ENCODE results near the gene SIRPB2.

Gene SIRPB2

DNA sequence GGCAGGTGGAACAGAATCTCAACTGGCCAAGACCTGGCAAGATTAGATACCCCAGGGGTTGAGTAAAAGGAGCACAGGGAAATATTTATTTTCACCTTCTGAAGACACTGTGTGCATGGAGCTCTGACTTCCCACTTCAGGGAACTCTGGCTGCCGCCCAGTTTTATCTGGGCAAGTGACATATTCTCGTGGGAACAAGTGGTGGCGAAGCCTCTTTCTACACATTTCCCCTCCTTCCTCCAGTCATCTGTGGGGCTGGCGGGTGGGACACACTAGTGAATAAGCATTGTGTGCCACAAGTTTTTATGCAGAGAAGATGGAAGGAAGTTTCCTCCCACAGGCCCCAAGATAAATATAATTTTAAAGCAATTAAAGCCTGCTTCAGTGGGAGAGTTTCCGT lies 48.1 kb downstream of the SIRPB2 start:
- TF ChIP-seq, protein P1, sequence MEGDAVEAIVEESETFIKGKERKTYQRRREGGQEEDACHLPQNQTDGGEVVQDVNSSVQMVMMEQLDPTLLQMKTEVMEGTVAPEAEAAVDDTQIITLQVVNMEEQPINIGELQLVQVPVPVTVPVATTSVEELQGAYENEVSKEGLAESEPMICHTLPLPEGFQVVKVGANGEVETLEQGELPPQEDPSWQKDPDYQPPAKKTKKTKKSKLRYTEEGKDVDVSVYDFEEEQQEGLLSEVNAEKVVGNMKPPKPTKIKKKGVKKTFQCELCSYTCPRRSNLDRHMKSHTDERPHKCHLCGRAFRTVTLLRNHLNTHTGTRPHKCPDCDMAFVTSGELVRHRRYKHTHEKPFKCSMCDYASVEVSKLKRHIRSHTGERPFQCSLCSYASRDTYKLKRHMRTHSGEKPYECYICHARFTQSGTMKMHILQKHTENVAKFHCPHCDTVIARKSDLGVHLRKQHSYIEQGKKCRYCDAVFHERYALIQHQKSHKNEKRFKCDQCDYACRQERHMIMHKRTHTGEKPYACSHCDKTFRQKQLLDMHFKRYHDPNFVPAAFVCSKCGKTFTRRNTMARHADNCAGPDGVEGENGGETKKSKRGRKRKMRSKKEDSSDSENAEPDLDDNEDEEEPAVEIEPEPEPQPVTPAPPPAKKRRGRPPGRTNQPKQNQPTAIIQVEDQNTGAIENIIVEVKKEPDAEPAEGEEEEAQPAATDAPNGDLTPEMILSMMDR (IDR thresholded peaks at IDR 0.05; ENCODE audit: unreplicated experiment in 3 of 3) = no peak
- Mint-ChIP-seq H3K9me3 (no peaks in the 10 kb centered on the region), H3K4me3 (no peak overlapping the region), H3K27ac (no peak overlapping the region), H3K36me3 (ENCODE audit: low read depth) (peaks cover 59% of the 10 kb centered on the region), H3K4me1 (peaks cover 21% of the 10 kb centered on the region), H3K27me3 (ENCODE audit: low read depth) (no peaks in the 10 kb centered on the region)

DNA sequence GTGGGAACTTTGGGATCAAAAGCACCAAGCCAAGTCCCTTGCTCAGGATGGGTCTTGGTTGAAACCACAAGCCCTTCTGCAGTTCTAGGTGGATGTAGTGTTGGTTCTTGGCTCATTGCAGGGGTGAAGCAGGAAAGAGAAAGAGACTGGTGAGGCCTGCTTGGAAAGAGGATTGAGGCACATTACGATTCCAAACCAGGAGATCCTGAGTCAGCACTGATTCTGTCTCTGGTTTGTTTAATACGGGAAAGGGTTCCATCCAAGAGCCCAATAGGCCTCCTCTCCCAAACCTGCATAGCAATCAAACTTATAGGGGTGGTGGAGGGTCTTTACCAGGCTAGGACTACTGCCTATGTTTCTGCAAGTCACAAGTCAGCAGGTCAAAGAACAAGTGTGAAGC lies 48.9 kb downstream of the SIRPB2 start:
- peaks cover 52% of the 10 kb centered on the region for H3K36me3 Mint-ChIP-seq (ENCODE audit: low read depth)
- H3K4me1 Mint-ChIP-seq = peaks cover 14% of the 10 kb centered on the region
- H3K27me3 Mint-ChIP-seq (ENCODE audit: low read depth) = no peaks in the 10 kb centered on the region
- H3K4me3 Mint-ChIP-seq = no peak overlapping the region
- H3K27ac Mint-ChIP-seq = no peak overlapping the region
- no peaks in the 10 kb centered on the region for H3K9me3 Mint-ChIP-seq
- TF ChIP-seq, protein P1 (IDR thresholded peaks at IDR 0.05; ENCODE audit: unreplicated experiment in 3 of 3) = no peak

DNA sequence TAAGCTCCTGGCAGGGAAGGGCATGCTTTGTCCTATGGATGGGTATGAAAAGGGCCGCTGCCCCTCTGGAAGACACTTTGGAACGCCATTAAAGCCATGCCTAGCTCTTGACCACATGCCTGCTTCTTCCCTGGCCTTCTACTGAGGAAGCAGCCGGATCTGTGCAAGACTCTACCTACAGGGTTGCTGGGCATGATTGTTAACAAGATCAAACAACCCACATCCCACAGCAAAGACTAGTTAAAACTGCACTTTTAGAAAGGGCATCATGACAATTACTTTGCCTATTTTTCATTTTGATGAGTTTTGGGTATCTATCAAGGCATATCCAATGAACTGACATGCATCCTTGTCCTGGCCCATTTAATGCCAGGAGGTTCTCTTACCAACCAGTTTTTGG lies 50.1 kb downstream of the SIRPB2 start:
- peaks cover 45% of the 10 kb centered on the region for H3K36me3 Mint-ChIP-seq (ENCODE audit: low read depth)
- no peak overlapping the region for H3K27ac Mint-ChIP-seq
- TF ChIP-seq, protein P1 (IDR thresholded peaks at IDR 0.05; ENCODE audit: unreplicated experiment in 3 of 3) = no peak
- H3K4me1 Mint-ChIP-seq = peaks cover 4% of the 10 kb centered on the region
- H3K9me3 Mint-ChIP-seq = no peaks in the 10 kb centered on the region
- no peak overlapping the region for H3K4me3 Mint-ChIP-seq
- H3K27me3 Mint-ChIP-seq (ENCODE audit: low read depth) = no peaks in the 10 kb centered on the region

DNA sequence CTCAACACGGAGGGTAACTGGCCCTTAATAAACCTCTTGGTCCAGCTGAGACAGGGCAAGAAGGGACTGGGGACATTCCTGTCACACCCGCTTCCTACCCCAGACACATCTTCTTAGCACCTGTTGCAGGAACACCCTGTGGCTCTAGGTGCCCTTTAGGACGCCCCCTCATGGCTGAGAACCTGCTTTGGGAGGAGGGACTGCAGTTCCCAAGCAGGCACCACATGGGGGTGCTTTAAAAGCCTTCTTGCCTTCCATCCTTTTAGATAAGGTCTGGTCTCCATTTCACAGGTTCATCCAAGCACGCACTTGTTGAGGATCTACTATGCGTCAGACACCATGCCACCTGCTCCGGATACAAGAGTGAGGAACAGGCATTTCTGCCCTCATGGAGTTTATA lies 51.2 kb downstream of the SIRPB2 start:
- no peaks in the 10 kb centered on the region for H3K27me3 Mint-ChIP-seq (ENCODE audit: low read depth)
- H3K4me3 Mint-ChIP-seq = no peak overlapping the region
- H3K27ac Mint-ChIP-seq = no peak overlapping the region
- TF ChIP-seq, protein P1 (IDR thresholded peaks at IDR 0.05; ENCODE audit: unreplicated experiment in 3 of 3) = no peak
- H3K36me3 Mint-ChIP-seq (ENCODE audit: low read depth) = peaks cover 39% of the 10 kb centered on the region
- H3K9me3 Mint-ChIP-seq = no peaks in the 10 kb centered on the region
- H3K4me1 Mint-ChIP-seq = no peaks in the 10 kb centered on the region

DNA sequence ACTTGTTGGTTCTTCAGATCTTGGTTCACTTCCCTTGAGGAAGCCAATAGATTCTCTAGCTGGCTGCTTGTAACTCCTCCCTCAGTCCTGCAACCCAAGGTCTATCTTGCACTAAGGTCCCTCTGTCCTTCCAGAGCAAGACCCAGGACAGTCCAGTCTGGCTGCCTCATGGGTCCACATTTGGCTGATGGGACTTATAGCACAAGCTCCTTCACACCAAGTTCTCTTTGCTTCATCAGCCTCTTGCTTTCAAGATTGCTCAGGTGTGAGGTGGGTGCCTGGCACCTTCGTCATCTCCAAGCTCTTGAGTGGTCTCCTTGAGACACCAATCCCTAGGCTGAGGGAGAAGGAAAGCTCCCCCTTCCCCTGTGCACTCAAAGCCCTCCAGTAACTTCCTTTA lies 52.9 kb downstream of the SIRPB2 start:
- H3K4me1 Mint-ChIP-seq = no peaks in the 10 kb centered on the region
- H3K4me3 Mint-ChIP-seq = no peak overlapping the region
- H3K36me3 Mint-ChIP-seq (ENCODE audit: low read depth) = peaks cover 31% of the 10 kb centered on the region
- no peaks in the 10 kb centered on the region for H3K27me3 Mint-ChIP-seq (ENCODE audit: low read depth)
- TF ChIP-seq, protein P1 (IDR thresholded peaks at IDR 0.05; ENCODE audit: unreplicated experiment in 3 of 3) = no peak
- peaks cover 2% of the 10 kb centered on the region for H3K9me3 Mint-ChIP-seq
- no peak overlapping the region for H3K27ac Mint-ChIP-seq

DNA sequence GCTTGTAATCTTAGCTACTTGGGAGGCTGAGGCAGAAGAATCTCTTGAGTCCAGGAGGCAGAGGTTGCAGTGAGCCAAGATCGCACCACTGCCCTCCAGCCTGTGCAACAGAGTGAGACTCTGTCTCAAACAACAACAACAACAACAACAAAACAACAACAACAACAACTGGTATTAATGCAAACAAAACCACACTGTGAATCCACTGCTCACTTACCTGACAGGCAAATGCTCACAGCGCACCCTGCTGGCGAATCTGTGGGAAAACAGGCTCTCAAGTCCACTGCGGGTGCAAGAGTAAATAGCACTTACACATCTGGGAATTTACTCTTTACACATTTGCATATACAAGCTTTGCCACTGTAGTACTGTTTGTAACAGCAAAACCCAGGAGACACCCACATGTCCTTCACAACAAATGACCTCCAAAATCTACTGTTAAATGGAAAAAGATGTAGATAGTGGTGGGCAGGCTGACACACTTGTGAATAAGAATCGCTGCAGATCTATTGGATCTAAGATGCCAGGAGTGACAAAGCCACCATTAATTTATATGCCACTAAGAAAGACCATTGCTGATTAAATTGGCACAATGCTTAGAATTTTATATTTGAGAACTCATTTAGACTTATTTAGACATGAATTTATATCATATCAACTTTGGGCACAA lies 53.9 kb downstream of the SIRPB2 start:
- peak overlapping the region in 1 of 3 experiments; percentile 4 for H3K27ac Mint-ChIP-seq
- no peaks in the 10 kb centered on the region for H3K4me1 Mint-ChIP-seq
- H3K4me3 Mint-ChIP-seq = no peak overlapping the region
- H3K36me3 Mint-ChIP-seq (ENCODE audit: low read depth) = peaks cover 28% of the 10 kb centered on the region
- peaks cover 7% of the 10 kb centered on the region for H3K9me3 Mint-ChIP-seq
- TF ChIP-seq, protein P1 (IDR thresholded peaks at IDR 0.05; ENCODE audit: unreplicated experiment in 3 of 3) = peak; percentile 62 to 76 (median 69)
- H3K27me3 Mint-ChIP-seq (ENCODE audit: low read depth) = no peaks in the 10 kb centered on the region

All from nephron (organoid).